CD4-positive, alpha-beta memory T cell (primary cell): ENCODE measurements around the gene EHMT2. TPM values are rescaled to one million over a fixed set of nuclear protein-coding genes. Genes with fewer than 3 reads are reported as not detected.
"Not testable (repeated sequence)": the region's sequence is repeated elsewhere in the genome, so short reads cannot be mapped to it uniquely, and the experiment has no call there.

ENCODE experiments used
- CTCF ChIA-PET: fragments of 350-600 bp; sonication (Branson Sonifier 250); formaldehyde crosslinking; loops from one replicate; lab custom pipeline; 2021; ENCODE audit warnings: inconsistent platforms; ENCODE audit not compliant: partially characterized antibody; lab: Charles Lee
- POLR2A ChIA-PET: fragments of 350-600 bp; sonication (Branson Sonifier 250); formaldehyde crosslinking; loops from one replicate; lab custom pipeline; 2021; ENCODE audit not compliant: partially characterized antibody; lab: Charles Lee
- DNase-seq, 5 donors: peaks; one replicate each; pipeline versions ENCODE4 v3.0.0 to v3.0.0-alpha.2; 2020 to 2022; ENCODE audit warnings: mixed read lengths in 1 of 5
- H3K27ac ChIP-seq: one replicate; pipeline ENCODE4 v1.7.0; 2013; ENCODE audit warnings: low read depth, low read length
- H3K27me3 ChIP-seq: 2 replicates; pipeline ENCODE4 v1.7.0; 2013; ENCODE audit warnings: mild to moderate bottlenecking, low read length, moderate library complexity; ENCODE audit not compliant: insufficient read depth
- H3K36me3 ChIP-seq: 2 replicates; pipeline ENCODE4 v1.7.0; 2013; ENCODE audit warnings: mild to moderate bottlenecking, low read length, moderate library complexity; ENCODE audit not compliant: insufficient read depth
- H3K4me1 ChIP-seq: 2 replicates; pipeline ENCODE4 v1.7.0; 2013; ENCODE audit warnings: mild to moderate bottlenecking, low read length, moderate library complexity; ENCODE audit not compliant: insufficient read depth
- H3K4me3 ChIP-seq, 2 donors: one replicate each; pipeline ENCODE4 v1.7.0; 2013; ENCODE audit warnings: low read length in 2 of 2, mild to moderate bottlenecking in 1 of 2
- H3K9me3 ChIP-seq, 2 donors: one replicate each; pipeline ENCODE4 v1.7.0; 2013; ENCODE audit warnings: low read length in 2 of 2, control low read depth in 1 of 2; ENCODE audit not compliant: control insufficient read depth in 1 of 2
- H3K27ac Mint-ChIP-seq, 7 donors: one replicate each; pipeline ENCODE4 v1.8.0; 2020 to 2021; ENCODE audit warnings: mixed read lengths in 7 of 7, mild to moderate bottlenecking in 6 of 7, inconsistent platforms in 3 of 7, moderate library complexity in 3 of 7
- H3K27me3 Mint-ChIP-seq, 2 donors: one replicate each; pipeline ENCODE4 v1.8.0; 2020 to 2021; ENCODE audit warnings: mixed read lengths in 2 of 2
- H3K36me3 Mint-ChIP-seq, 2 donors: one replicate each; pipeline ENCODE4 v1.8.0; 2020 to 2021; ENCODE audit warnings: mixed read lengths in 2 of 2, inconsistent platforms in 1 of 2, mild to moderate bottlenecking in 1 of 2
- H3K4me1 Mint-ChIP-seq, 4 donors: one replicate each; pipeline ENCODE4 v1.8.0; 2020 to 2021; ENCODE audit warnings: mixed read lengths in 4 of 4, mild to moderate bottlenecking in 1 of 4
- H3K4me3 Mint-ChIP-seq, 8 donors: one replicate each; pipeline ENCODE4 v1.8.0; 2020 to 2021; ENCODE audit warnings: mixed read lengths in 8 of 8, mild to moderate bottlenecking in 7 of 8, moderate library complexity in 6 of 8, inconsistent platforms in 3 of 8
- H3K9me3 Mint-ChIP-seq, 8 donors: one replicate each; pipeline ENCODE4 v1.8.0; 2020 to 2021; ENCODE audit warnings: mixed read lengths in 8 of 8, mild to moderate bottlenecking in 5 of 8, inconsistent platforms in 3 of 8, moderate library complexity in 1 of 8
- intact Hi-C: fragments of 100-400 bp; cut with micrococcal nuclease; formaldehyde crosslinking; loops from one replicate; pipeline ENCODE4 v1.15.1; 2023
- polyA plus RNA-seq, 2 donors: library from polyadenylated mRNA; unstranded; fragments of 300-500 nt; fragmentation: Illumina TruSeq; gene quantifications; one replicate each; pipeline ENCODE4 v1.2.3, GENCODE V29; 2021
- total RNA-seq, 2 experiments: library from RNA; stranded (reverse); gene quantifications; one replicate each; pipeline ENCODE4 v1.2.3, GENCODE V29; 2021

EHMT2 gene
- total and polyA plus RNA-seq, 4 experiments from 2014 or later, result 24.1 to 82.1 (median 63.5) TPM

DNA sequence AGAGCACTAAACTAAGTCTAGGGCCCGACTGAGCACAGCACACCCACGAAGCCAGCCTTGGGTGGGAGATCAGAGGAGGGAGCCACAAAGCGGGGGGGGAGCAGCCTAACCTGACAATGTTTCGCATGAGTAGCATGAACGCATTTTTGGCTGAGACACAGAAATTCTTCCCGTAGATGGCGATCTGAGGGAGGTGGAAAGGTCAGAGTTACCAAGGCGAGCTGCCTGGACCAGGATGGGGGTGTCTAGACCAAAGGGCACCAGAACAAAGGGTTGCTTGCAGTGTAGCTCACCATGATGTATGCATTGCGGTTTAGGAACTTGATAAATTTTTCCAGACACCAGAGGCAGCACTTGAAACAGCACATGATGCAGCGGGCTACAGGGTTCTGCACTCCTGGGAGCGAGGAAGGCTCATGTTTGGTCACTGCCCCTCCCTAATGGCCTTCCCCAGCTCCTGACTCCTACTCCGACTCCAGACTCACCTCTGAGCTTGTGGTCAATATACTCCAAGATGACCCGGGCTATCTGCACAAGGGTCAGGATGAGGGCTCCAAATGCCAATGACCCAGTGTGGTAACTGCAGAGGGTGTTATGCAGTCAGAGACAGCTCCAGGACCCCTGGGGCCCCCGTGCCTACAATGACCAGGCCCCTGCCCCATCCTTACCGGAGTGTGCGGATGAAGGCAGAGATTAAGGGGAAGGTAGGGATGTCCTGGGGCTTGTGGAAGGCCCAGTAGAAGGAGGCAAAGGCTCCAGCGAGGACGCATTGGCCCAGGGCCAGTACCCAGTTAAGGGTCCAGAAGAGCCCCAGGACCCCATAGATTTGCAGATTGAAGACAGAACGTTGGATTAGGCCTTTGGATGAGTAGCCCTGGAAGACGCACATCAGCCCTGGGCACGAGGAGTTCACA lies 32.0 kb downstream of the EHMT2 start:
- Histone ChIP-seq H3K27me3 (no peaks in the 10 kb centered on the region), H3K9me3 (no peaks in the 10 kb centered on the region), H3K27ac (no peak overlapping the region), H3K4me3 (no peak overlapping the region), H3K36me3 (no peaks in the 10 kb centered on the region), H3K4me1 (peaks cover 16% of the 10 kb centered on the region)
- peaks cover 0 to 16% of the 10 kb centered on the region in 2 donors for H3K36me3 Mint-ChIP-seq
- ChIA-PET POLR2A (interaction anchor here (3.4 kb wide), 1 partner anchor 213 kb away, joined by 24 read pairs; the partner anchor contains the start of gene BAG6), CTCF (interaction anchor here (1.6 kb wide), 1 partner anchor 24 kb away, joined by 6 read pairs; no protein-coding TSS in a partner anchor)
- H3K27ac Mint-ChIP-seq, result no peak overlapping the region
- DNase-seq, result no peak
- intact Hi-C loops, result no loop called here
- peaks cover 14 to 33% (median 23%) of the 10 kb centered on the region in 4 donors for H3K4me1 Mint-ChIP-seq
- peak overlapping the region in 1 of 8 donors; percentile 51 for H3K4me3 Mint-ChIP-seq
- peaks cover 0 to 2% (median 0%) of the 10 kb centered on the region in 8 donors for H3K9me3 Mint-ChIP-seq
- H3K27me3 Mint-ChIP-seq, result peaks cover 0 to 2% of the 10 kb centered on the region in 2 donors

- no peak for DNase-seq
- intact Hi-C loops, result loop anchor here (1.0 to 5.0 kb wide), 2 partner anchors 43 to 185 kb away; no protein-coding TSS in a partner anchor
These were observed 32.7 kb downstream of the EHMT2 start for GRCh38 chr6:31864818-31865204.

DNA sequence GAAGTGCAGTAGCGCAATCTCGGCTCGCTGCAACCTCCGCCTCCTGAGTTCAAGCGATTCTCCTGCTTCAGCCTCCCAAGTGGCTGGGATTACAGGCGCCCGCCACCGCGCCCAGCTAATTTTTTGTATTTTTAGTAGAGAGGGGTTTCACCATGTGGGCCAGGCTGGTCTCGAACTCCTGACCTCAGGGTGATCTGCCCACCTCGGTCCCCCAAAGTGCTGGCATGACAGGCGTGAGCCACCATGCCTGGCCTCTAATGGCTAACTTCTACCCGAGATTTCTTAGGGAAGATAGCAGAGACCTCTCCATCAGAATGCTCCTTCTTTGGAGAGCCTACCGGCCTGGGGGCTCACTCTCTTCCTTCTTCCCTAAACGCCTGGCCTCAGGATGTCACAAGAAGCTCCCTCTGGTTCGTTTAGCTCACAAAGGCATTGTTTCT lies 33.4 kb downstream of the EHMT2 start:
- DNase-seq, H3K9me3 Mint-ChIP-seq: not testable (repeated sequence)

More at GRCh38 chr6:31864818-31865204, 32.7 kb downstream of the EHMT2 start:
- H3K9me3 ChIP-seq, result no peaks in the 10 kb centered on the region
- Mint-ChIP-seq H3K27me3 (peaks cover 0 to 2% of the 10 kb centered on the region in 2 donors), H3K4me3 (peak overlapping the region in 2 of 8 donors; percentile 33 to 87), H3K36me3 (peaks cover 4 to 22% of the 10 kb centered on the region in 2 donors), H3K27ac (no peak overlapping the region), H3K9me3 (peaks cover 0 to 2% (median 0%) of the 10 kb centered on the region in 8 donors), H3K4me1 (peaks cover 14 to 33% (median 23%) of the 10 kb centered on the region in 4 donors)
- peaks cover 16% of the 10 kb centered on the region for H3K4me1 ChIP-seq
- no peaks in the 10 kb centered on the region for H3K36me3 ChIP-seq
- H3K27ac ChIP-seq, result no peak overlapping the region
- CTCF ChIA-PET, result interaction anchor here (1.6 to 2.7 kb wide), 2 partner anchors 25 to 34 kb away, joined by 6 to 23 read pairs; no protein-coding TSS in a partner anchor
- H3K4me3 ChIP-seq, result no peak overlapping the region
- no peaks in the 10 kb centered on the region for H3K27me3 ChIP-seq
- POLR2A ChIA-PET, result interaction anchor here (1.4 to 3.4 kb wide), 3 partner anchors 174 to 212 kb away, joined by 4 to 24 read pairs (median 22); partner anchors contain the start of genes BAG6, CSNK2B and GPANK1

GRCh38 chr6:31862344-31863235 lies 34.9 kb downstream of the EHMT2 start, which contains the start of gene NEU1:
TSS of gene NEU1 (minus strand) at chr6:31862821. CDS start at chr6:31862776, 45 bp downstream.
- Mint-ChIP-seq H3K4me1 (peaks cover 14 to 33% (median 23%) of the 10 kb centered on the region in 4 donors), H3K9me3 (peaks cover 0 to 2% (median 0%) of the 10 kb centered on the region in 8 donors), H3K27me3 (peaks cover 0 to 2% of the 10 kb centered on the region in 2 donors), H3K27ac (peak within 1 kb of the TSS; percentile 94 to 98 (median 97)), H3K4me3 (peak within 1 kb of the TSS; percentile 87 to 96 (median 94)), H3K36me3 (peaks cover 8 to 34% of the 10 kb centered on the region in 2 donors)
- intact Hi-C loops, result loop anchor here (1.0 to 5.0 kb wide), 8 partner anchors 28 to 242 kb away; partner anchors contain the start of genes ABHD16A, BAG6, DDAH2 and EHMT2
- peak within 1 kb of the TSS; percentile 90 for H3K27ac ChIP-seq
- H3K4me3 ChIP-seq, result peak within 1 kb of the TSS; percentile 88 to 95
- H3K9me3 ChIP-seq, result no peaks in the 10 kb centered on the region
- POLR2A ChIA-PET, result interaction anchor here (0.7 to 3.4 kb wide), 35 partner anchors 18 to 1109 kb away, joined by 3 to 43 read pairs (median 6); partner anchors contain the start of genes ABHD16A, BAG6, C6orf47 and CSNK2B
- CTCF ChIA-PET, result interaction anchor here (0.8 to 2.7 kb wide), 11 partner anchors 27 to 311 kb away, joined by 3 to 23 read pairs (median 4); partner anchors contain the start of genes ABHD16A, EHMT2 and LY6G5C
- DNase-seq, result peak; percentile 97 to 100 (median 100)
- no peaks in the 10 kb centered on the region for H3K27me3 ChIP-seq
- peaks cover 16% of the 10 kb centered on the region for H3K4me1 ChIP-seq
- H3K36me3 ChIP-seq, result peaks cover 6% of the 10 kb centered on the region

More for the DNA sequence above, 33.4 kb downstream of the EHMT2 start:
- Histone ChIP-seq H3K4me1 (peaks cover 16% of the 10 kb centered on the region), H3K27ac (peak overlapping the region; percentile 79), H3K4me3 (peak overlapping the region; percentile 39 to 87)
- Mint-ChIP-seq H3K4me3 (peak overlapping the region; percentile 87 to 96 (median 94)), H3K27ac (peak overlapping the region; percentile 94 to 98 (median 97)), H3K4me1 (peaks cover 14 to 33% (median 23%) of the 10 kb centered on the region in 4 donors), H3K36me3 (peaks cover 8 to 28% of the 10 kb centered on the region in 2 donors)
- H3K27me3 Mint-ChIP-seq, H3K9me3 ChIP-seq, H3K36me3 ChIP-seq, H3K27me3 ChIP-seq: not testable (repeated sequence)
- ChIA-PET CTCF (interaction anchor here (0.7 to 2.7 kb wide), 4 partner anchors 25 to 242 kb away, joined by 3 to 23 read pairs (median 5); no protein-coding TSS in a partner anchor), POLR2A (interaction anchor here (0.7 to 3.4 kb wide), 15 partner anchors 24 to 211 kb away, joined by 3 to 43 read pairs (median 9); partner anchors contain the start of genes BAG6, C6orf47, CSNK2B and DDAH2)
- intact Hi-C loops, result loop anchor here (1.0 to 5.0 kb wide), 2 partner anchors 42 to 184 kb away; no protein-coding TSS in a partner anchor

GRCh38 chr6:31861919-31862343 lies 35.6 kb downstream of the EHMT2 start:
- ChIA-PET CTCF (interaction anchor here (1.1 to 1.4 kb wide), 3 partner anchors 36 to 130 kb away, joined by 3 to 6 read pairs (median 5); partner anchors contain the start of gene EHMT2), POLR2A (interaction anchor here (0.7 to 3.4 kb wide), 19 partner anchors 25 to 320 kb away, joined by 3 to 43 read pairs (median 8); partner anchors contain the start of genes ABHD16A, BAG6, C6orf47 and CSNK2B)
- H3K4me3 Mint-ChIP-seq, result peak overlapping the region; percentile 87 to 96 (median 94)
- peak overlapping the region; percentile 88 to 95 for H3K4me3 ChIP-seq
- peaks cover 8 to 40% of the 10 kb centered on the region in 2 donors for H3K36me3 Mint-ChIP-seq
- intact Hi-C loops, result loop anchor here (1.0 to 5.0 kb wide), 2 partner anchors 28 to 40 kb away; no protein-coding TSS in a partner anchor
- peaks cover 0 to 2% of the 10 kb centered on the region in 2 donors for H3K27me3 Mint-ChIP-seq
- peak overlapping the region; percentile 94 to 98 (median 97) for H3K27ac Mint-ChIP-seq
- H3K27ac ChIP-seq, result peak overlapping the region; percentile 90
- H3K4me1 ChIP-seq, result peaks cover 16% of the 10 kb centered on the region
- DNase-seq, result peak in 1 of 5 donors; percentile 44
- H3K27me3 ChIP-seq, result no peaks in the 10 kb centered on the region
- peaks cover 6% of the 10 kb centered on the region for H3K36me3 ChIP-seq
- H3K9me3 Mint-ChIP-seq, result peaks cover 0 to 2% (median 0%) of the 10 kb centered on the region in 8 donors
- H3K4me1 Mint-ChIP-seq, result peaks cover 14 to 33% (median 23%) of the 10 kb centered on the region in 4 donors
- no peaks in the 10 kb centered on the region for H3K9me3 ChIP-seq
